ENCODE results near the gene KCNMA1.
"Not testable (repeated sequence)": the region's sequence is repeated elsewhere in the genome, so short reads cannot be mapped to it uniquely, and the experiment has no call there.

KCNMA1 gene

GRCh38 chr10:77526868-77527617, 110.6 kb downstream of the KCNMA1 start:
- no peak for DNase-seq (ENCODE audit: insufficient read length, low spot score)
- TF ChIP-seq CTCF (IDR thresholded peaks at IDR 0.05; ENCODE audit: insufficient read depth, missing control alignments) = no peak
- no peak for FAIRE-seq

GRCh38 chr10:77524281-77524711, 113.3 kb downstream of the KCNMA1 start:
- no peak for TF ChIP-seq CTCF (IDR thresholded peaks at IDR 0.05; ENCODE audit: insufficient read depth, missing control alignments)
- no peak for FAIRE-seq
- no peak for DNase-seq (ENCODE audit: insufficient read length, low spot score)

- DNase-seq (ENCODE audit: insufficient read length, low spot score) (no peak), FAIRE-seq (no peak)
- no peak for TF ChIP-seq CTCF (IDR thresholded peaks at IDR 0.05; ENCODE audit: insufficient read depth, missing control alignments)
These were observed 115.3 kb downstream of the KCNMA1 start for GRCh38 chr10:77522268-77522809.

GRCh38 chr10:77520995-77521394, 116.6 kb downstream of the KCNMA1 start:
- no peak for TF ChIP-seq CTCF (IDR thresholded peaks at IDR 0.05; ENCODE audit: insufficient read depth, missing control alignments)
- no peak for FAIRE-seq
- no peak for DNase-seq (ENCODE audit: insufficient read length, low spot score)

GRCh38 chr10:77520290-77520689, 117.3 kb downstream of the KCNMA1 start:
- DNase-seq (ENCODE audit: insufficient read length, low spot score) = no peak
- FAIRE-seq = no peak
- TF ChIP-seq CTCF (IDR thresholded peaks at IDR 0.05; ENCODE audit: insufficient read depth, missing control alignments) = no peak

- not testable (repeated sequence) for FAIRE-seq; DNase-seq (ENCODE audit: insufficient read length, low spot score)
These were observed 117.8 kb downstream of the KCNMA1 start for GRCh38 chr10:77519791-77520190.

- TF ChIP-seq CTCF (IDR thresholded peaks at IDR 0.05; ENCODE audit: insufficient read depth, missing control alignments) = no peak
- no peak for FAIRE-seq
- DNase-seq (ENCODE audit: insufficient read length, low spot score) = no peak
These were observed 118.7 kb downstream of the KCNMA1 start for GRCh38 chr10:77518910-77519274.

All from D721Med (cell line).